ENCODE data around the gene HOXC12.

GRCh38 chr12:53916788-53917655 lies 37.7 kb upstream of the HOXC12 start:
- no peak for TF ChIP-seq EP300 (IDR thresholded peaks at IDR 0.05)
- TF ChIP-seq CTCF (IDR thresholded peaks at IDR 0.05): no peak
- no peak for TF ChIP-seq POLR2A (IDR thresholded peaks at IDR 0.05)
- TF ChIP-seq POLR2AphosphoS5 (IDR thresholded peaks at IDR 0.05): no peak

All from upper lobe of left lung (tissue), 4 donors.